Measurements from ENCODE around the gene SKA1.
"Not testable (repeated sequence)": the region's sequence is repeated elsewhere in the genome, so short reads cannot be mapped to it uniquely, and the experiment has no call there.

Gene SKA1

GRCh38 chr18:50432915-50433314 is 58.1 kb downstream of the SKA1 start:
- ATAC-seq, result no peak

- not testable (repeated sequence) for ATAC-seq
Measured at GRCh38 chr18:50436742-50437141, 61.9 kb downstream of the SKA1 start.

- ATAC-seq, result no peak
Measured at GRCh38 chr18:50439460-50440015, 64.7 kb downstream of the SKA1 start.

- ATAC-seq, result no peak
Measured at GRCh38 chr18:50441016-50441415, 66.2 kb downstream of the SKA1 start.

- no peak for ATAC-seq
Measured at GRCh38 chr18:50441501-50441900, 66.7 kb downstream of the SKA1 start.

All from activated CD4-positive, CD25-positive, alpha-beta regulatory T cell treated with anti-CD3 and anti-CD28 coated beads, Interleukin-2, amount 50 U/mL, for 24 hours (primary cell).